Measurements from ENCODE around the gene FERMT3. TPM values are rescaled to one million over a fixed set of nuclear protein-coding genes. Genes with fewer than 3 reads are reported as not detected.

The FERMT3 gene
- total RNA-seq, 1 experiment from 2014 or later = 10.6 TPM

DNA sequence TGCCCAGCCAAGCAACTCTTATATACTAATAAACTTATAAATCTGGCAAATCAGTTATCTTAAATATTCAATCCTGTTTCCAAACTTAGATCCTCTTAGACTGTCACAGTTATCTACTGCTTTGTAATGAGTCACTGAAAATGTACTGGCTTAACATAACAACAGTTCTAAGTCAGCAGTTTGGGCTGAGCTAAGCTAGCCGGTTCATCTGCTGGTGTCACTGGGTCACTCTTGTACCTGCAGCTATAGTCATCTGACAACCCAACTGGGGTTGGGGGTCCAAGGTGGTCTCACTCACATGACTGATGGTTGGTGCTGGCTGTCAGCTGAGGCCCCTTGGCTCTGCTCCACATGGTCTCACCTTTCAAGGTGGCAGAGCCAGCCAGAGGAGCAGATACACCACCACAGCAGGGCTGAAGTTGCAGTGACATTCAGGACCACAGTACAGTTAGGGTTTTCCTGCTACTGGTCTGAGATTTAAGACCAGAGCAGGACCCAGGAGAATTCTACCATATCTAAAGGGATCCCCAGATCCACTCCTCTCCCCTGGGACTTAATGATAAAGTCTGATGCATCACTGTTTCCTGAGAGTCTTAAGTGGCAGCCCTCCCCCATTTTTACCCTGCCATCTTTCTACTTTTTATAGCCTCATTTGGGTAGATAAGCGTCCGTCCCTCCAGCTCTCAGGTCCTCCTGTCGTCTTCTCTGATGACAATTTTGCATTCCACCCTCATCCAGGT, 32.7 kb upstream of the FERMT3 start:
- H2BK15ac ChIP-seq (ENCODE audit: low read depth, low read length) = no peak overlapping the region
- H3K9ac ChIP-seq (ENCODE audit: extremely low read depth, insufficient read length, low read length) = no peak overlapping the region
- WGBS (ENCODE audit: extremely low coverage, insufficient read length, low lambda C conversion rate) = no CpG with 5 or more reads among the region's 4 CpGs
- no peaks in the 10 kb centered on the region for H3K79me2 ChIP-seq (ENCODE audit: insufficient read depth, low read length)
- H2AK5ac ChIP-seq (ENCODE audit: insufficient read length, low read length) = no peak overlapping the region
- Mint-ChIP-seq H3K36me3 (ENCODE audit: insufficient read depth in 1 of 3, low read depth in 3 of 3) (peaks cover 10 to 19% (median 14%) of the 10 kb centered on the region in 3 experiments; a peak in 6 of 7 replicates), H3K4me3 (no peak overlapping the region), H3K9me3 (peaks cover 10 to 13% of the 10 kb centered on the region in 2 experiments), H3K27ac (no peak overlapping the region), H3K27me3 (ENCODE audit: low read depth) (peaks cover 10% of the 10 kb centered on the region), H3K4me1 (peaks cover 4 to 7% of the 10 kb centered on the region in 2 experiments; a peak in 3 of 4 replicates)
- no peak overlapping the region for H4K91ac ChIP-seq (ENCODE audit: insufficient read length, low read depth, low read length)
- H3K79me1 ChIP-seq (ENCODE audit: insufficient read depth, low read depth, low read length, poor library complexity, severe bottlenecking) = no peaks in the 10 kb centered on the region
- no peak overlapping the region for H2BK5ac ChIP-seq (ENCODE audit: insufficient read length, low read length)
- H2BK12ac ChIP-seq (ENCODE audit: insufficient read length, low read depth, low read length) = no peak overlapping the region
- no peak overlapping the region for H3K4ac ChIP-seq (ENCODE audit: low read depth, low read length)
- no peaks in the 10 kb centered on the region for H4K20me1 ChIP-seq (ENCODE audit: control insufficient read depth, insufficient read depth, insufficient read length)
- H4K8ac ChIP-seq (replicated peaks; ENCODE audit: insufficient read length, low read depth, low read length) = no peak overlapping the region
- no peak overlapping the region for H2BK120ac ChIP-seq (ENCODE audit: low read depth, low read length, poor library complexity, severe bottlenecking)
- no peak overlapping the region for H3K23ac ChIP-seq (ENCODE audit: insufficient read length, low read depth, low read length)
- no peak overlapping the region for H3T11ph ChIP-seq (ENCODE audit: low read length)
- no peak overlapping the region for H3K4me2 ChIP-seq (ENCODE audit: insufficient read depth, insufficient read length, low read length)
- TF ChIP-seq, protein P1, sequence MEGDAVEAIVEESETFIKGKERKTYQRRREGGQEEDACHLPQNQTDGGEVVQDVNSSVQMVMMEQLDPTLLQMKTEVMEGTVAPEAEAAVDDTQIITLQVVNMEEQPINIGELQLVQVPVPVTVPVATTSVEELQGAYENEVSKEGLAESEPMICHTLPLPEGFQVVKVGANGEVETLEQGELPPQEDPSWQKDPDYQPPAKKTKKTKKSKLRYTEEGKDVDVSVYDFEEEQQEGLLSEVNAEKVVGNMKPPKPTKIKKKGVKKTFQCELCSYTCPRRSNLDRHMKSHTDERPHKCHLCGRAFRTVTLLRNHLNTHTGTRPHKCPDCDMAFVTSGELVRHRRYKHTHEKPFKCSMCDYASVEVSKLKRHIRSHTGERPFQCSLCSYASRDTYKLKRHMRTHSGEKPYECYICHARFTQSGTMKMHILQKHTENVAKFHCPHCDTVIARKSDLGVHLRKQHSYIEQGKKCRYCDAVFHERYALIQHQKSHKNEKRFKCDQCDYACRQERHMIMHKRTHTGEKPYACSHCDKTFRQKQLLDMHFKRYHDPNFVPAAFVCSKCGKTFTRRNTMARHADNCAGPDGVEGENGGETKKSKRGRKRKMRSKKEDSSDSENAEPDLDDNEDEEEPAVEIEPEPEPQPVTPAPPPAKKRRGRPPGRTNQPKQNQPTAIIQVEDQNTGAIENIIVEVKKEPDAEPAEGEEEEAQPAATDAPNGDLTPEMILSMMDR (conservative IDR thresholded peaks at IDR 0.05) = no peak
- H3K14ac ChIP-seq (ENCODE audit: insufficient read depth, low read length) = no peak overlapping the region
- no peaks in the 10 kb centered on the region for H3K23me2 ChIP-seq (ENCODE audit: insufficient read length, low read depth, low read length, poor library complexity, severe bottlenecking)
- no peak for DNase-seq
- H3K27me3 ChIP-seq (ENCODE audit: insufficient read depth, low read length) = no peaks in the 10 kb centered on the region
- no peak overlapping the region for H3K18ac ChIP-seq (ENCODE audit: insufficient read length, low read depth, low read length)
- peaks cover 5% of the 10 kb centered on the region for H3K9me3 ChIP-seq (ENCODE audit: control insufficient read depth, low read depth, low read length)
- no peak overlapping the region for H3K27ac ChIP-seq (ENCODE audit: insufficient read length, low read depth, low read length)
- H3K4me1 ChIP-seq (ENCODE audit: insufficient read depth, low read length) = no peaks in the 10 kb centered on the region
- no peak overlapping the region for H4K5ac ChIP-seq (ENCODE audit: insufficient read length, low read depth, low read length)
- H3K56ac ChIP-seq (ENCODE audit: insufficient read length, low read depth, low read length) = no peak overlapping the region
- H2AFZ ChIP-seq (ENCODE audit: low read length) = no peak overlapping the region
- no peak overlapping the region for H2BK20ac ChIP-seq (ENCODE audit: low read depth, low read length, poor library complexity, severe bottlenecking)
